Ishikawa (cell line): ENCODE results near the gene C18orf32.

Experiments used
- CEBPB ChIP-seq: IDR thresholded peaks from 2 replicates; pipeline ENCODE4 v1.6.1; 2012
- CREB1 ChIP-seq: IDR thresholded peaks from 2 replicates; pipeline ENCODE4 v1.6.1; 2012; ENCODE audit warnings: low read depth
- EGR1 ChIP-seq: IDR thresholded peaks from 2 replicates; pipeline ENCODE4 v1.6.1; 2012
- EP300 ChIP-seq: IDR thresholded peaks from 2 replicates; pipeline ENCODE4 v1.6.1; 2012; ENCODE audit warnings: borderline replicate concordance
- FOXM1 ChIP-seq: IDR thresholded peaks from 2 replicates; pipeline ENCODE4 v1.6.1; 2012; ENCODE audit warnings: low read depth, borderline replicate concordance
- NFIC ChIP-seq: IDR thresholded peaks from 2 replicates; pipeline ENCODE4 v1.6.1; 2012
- RAD21 ChIP-seq: IDR thresholded peaks from 2 replicates; pipeline ENCODE4 v1.6.1; 2012; ENCODE audit warnings: low read depth
- REST ChIP-seq: IDR thresholded peaks from 2 replicates; pipeline ENCODE4 v1.6.1; 2012; ENCODE audit warnings: low read depth, mild to moderate bottlenecking
- TAF1 ChIP-seq: IDR thresholded peaks from 2 replicates; pipeline ENCODE4 v1.6.1; 2012; ENCODE audit warnings: low read depth, mild to moderate bottlenecking
- TCF12 ChIP-seq: IDR thresholded peaks from 2 replicates; pipeline ENCODE4 v1.6.1; 2012; ENCODE audit warnings: low read depth
- TEAD4 ChIP-seq: IDR thresholded peaks from 2 replicates; pipeline ENCODE4 v1.6.1; 2012
- USF1 ChIP-seq: IDR thresholded peaks from 2 replicates; pipeline ENCODE4 v1.6.1; 2012
- YY1 ChIP-seq: IDR thresholded peaks from 2 replicates; pipeline ENCODE4 v1.6.1; 2012; ENCODE audit warnings: low read depth
- ZBTB7A ChIP-seq: IDR thresholded peaks from 2 replicates; pipeline ENCODE4 v1.6.1; 2012; ENCODE audit warnings: low read depth
- TF ChIP-seq, protein P1 (sequence below): IDR thresholded peaks from 2 replicates; pipeline ENCODE4 v1.6.1; 2012

C18orf32 gene

GRCh38 chr18:49431165-49431962 is 55.7 kb downstream of the C18orf32 start:
- TF ChIP-seq TEAD4 (no peak), CEBPB (no peak), EGR1 (no peak), EP300 (no peak), USF1 (no peak), ZBTB7A (no peak), TAF1 (no peak), YY1 (no peak), FOXM1 (no peak), RAD21 (no peak), TCF12 (no peak), CREB1 (no peak), NFIC (no peak), REST (no peak)
- TF ChIP-seq, protein P1, sequence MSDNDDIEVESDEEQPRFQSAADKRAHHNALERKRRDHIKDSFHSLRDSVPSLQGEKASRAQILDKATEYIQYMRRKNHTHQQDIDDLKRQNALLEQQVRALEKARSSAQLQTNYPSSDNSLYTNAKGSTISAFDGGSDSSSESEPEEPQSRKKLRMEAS, result no peak
